Fibroblast of the conjunctiva (primary cell): ENCODE results near the gene TSSK3.
A peak's percentile ranks its signal among the peaks of the same experiment; 100 is the strongest.
"Not testable (repeated sequence)": the region's sequence is repeated elsewhere in the genome, so short reads cannot be mapped to it uniquely, and the experiment has no call there.

ENCODE experiments used
- DNase-seq: peaks from one replicate; pipeline ENCODE4 v3.0.0-alpha.2; 2010; ENCODE audit warnings: low read depth

The TSSK3 gene

GRCh38 chr1:32363713-32364112 is 1.4 kb downstream of the TSSK3 start:
- no peak for DNase-seq

- no peak for DNase-seq
These were observed 2.5 kb downstream of the TSSK3 start for GRCh38 chr1:32364836-32365235.

GRCh38 chr1:32365445-32365844 is 3.1 kb downstream of the TSSK3 start:
- DNase-seq = no peak

- no peak for DNase-seq
These were observed 5.7 kb downstream of the TSSK3 start for GRCh38 chr1:32367912-32368635.

GRCh38 chr1:32372149-32372756 is 9.9 kb downstream of the TSSK3 start:
- no peak for DNase-seq

GRCh38 chr1:32373996-32374592 is 11.8 kb downstream of the TSSK3 start:
- DNase-seq = no peak

- no peak for DNase-seq
These were observed 13.9 kb downstream of the TSSK3 start for GRCh38 chr1:32376199-32376598.

- no peak for DNase-seq
These were observed 15.3 kb downstream of the TSSK3 start for GRCh38 chr1:32377541-32378220.

GRCh38 chr1:32380057-32380456 is 17.7 kb downstream of the TSSK3 start:
- no peak for DNase-seq

GRCh38 chr1:32386676-32387392 is 24.5 kb downstream of the TSSK3 start:
- no peak for DNase-seq

- no peak for DNase-seq
These were observed 26.3 kb downstream of the TSSK3 start for GRCh38 chr1:32388641-32389040.

- no peak for DNase-seq
These were observed 28.8 kb downstream of the TSSK3 start for GRCh38 chr1:32390904-32391870.

- DNase-seq = no peak
These were observed 30.0 kb downstream of the TSSK3 start for GRCh38 chr1:32392325-32392724.

- DNase-seq = no peak
These were observed 30.8 kb downstream of the TSSK3 start for GRCh38 chr1:32393136-32393535.

GRCh38 chr1:32393832-32394140 is 31.4 kb downstream of the TSSK3 start:
- no peak for DNase-seq

GRCh38 chr1:32394141-32394889 is 32.0 kb downstream of the TSSK3 start, which contains the start of gene BSDC1:
BSDC1 (minus strand) TSS chr1:32394441; CDS start chr1:32394414, 27 bp downstream.
- DNase-seq = peak; percentile 96

- no peak for DNase-seq
These were observed 32.6 kb downstream of the TSSK3 start for GRCh38 chr1:32394890-32395432.

GRCh38 chr1:32396524-32396923 is 34.2 kb downstream of the TSSK3 start:
- DNase-seq = not testable (repeated sequence)

- DNase-seq = no peak
These were observed 36.1 kb downstream of the TSSK3 start for GRCh38 chr1:32398401-32398800.

- DNase-seq = no peak
These were observed 37.5 kb downstream of the TSSK3 start for GRCh38 chr1:32399843-32400242.
